ENCODE results near the gene STAT2.

STAT2 gene

DNA sequence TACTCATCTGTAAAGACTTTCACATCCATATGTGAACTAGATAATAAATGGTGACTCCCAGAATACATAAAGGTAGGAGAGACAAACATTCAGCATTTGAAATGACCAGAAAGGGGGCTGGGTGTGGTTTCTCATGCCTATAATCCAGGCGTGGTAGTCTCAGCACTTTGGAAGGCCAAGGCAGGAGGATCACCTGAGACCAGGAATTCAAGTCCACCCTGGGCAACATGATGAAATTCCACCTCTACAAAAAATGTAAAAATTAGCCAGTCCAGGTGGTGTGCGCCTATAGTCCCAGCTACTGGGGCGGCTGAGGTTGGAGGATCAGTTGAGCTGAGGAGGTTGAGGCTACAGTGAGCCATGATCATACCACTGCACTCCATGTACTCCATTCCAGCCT lies 55.6 kb downstream of the STAT2 start:
- TF ChIP-seq FOXK2 (IDR thresholded peaks at IDR 0.05) (no peak), ZNF384 (IDR thresholded peaks at IDR 0.05) (no peak), HDGF (IDR thresholded peaks at IDR 0.05; ENCODE audit: borderline replicate concordance) (no peak), LEF1 (IDR thresholded peaks at IDR 0.05; ENCODE audit: borderline replicate concordance) (no peak)
- DNase-seq (ENCODE audit: extremely low spot score) = no peak
- ChIA-PET CTCF (interaction anchor here (1.0 kb wide), 1 partner anchor 10 kb away, joined by 3 read pairs; no protein-coding TSS in a partner anchor), POLR2A (interaction anchor here (1.4 to 2.2 kb wide), 2 partner anchors 12 to 29 kb away, joined by 4 to 7 read pairs; partner anchors contain the start of genes CNPY2 and PAN2)

DNA sequence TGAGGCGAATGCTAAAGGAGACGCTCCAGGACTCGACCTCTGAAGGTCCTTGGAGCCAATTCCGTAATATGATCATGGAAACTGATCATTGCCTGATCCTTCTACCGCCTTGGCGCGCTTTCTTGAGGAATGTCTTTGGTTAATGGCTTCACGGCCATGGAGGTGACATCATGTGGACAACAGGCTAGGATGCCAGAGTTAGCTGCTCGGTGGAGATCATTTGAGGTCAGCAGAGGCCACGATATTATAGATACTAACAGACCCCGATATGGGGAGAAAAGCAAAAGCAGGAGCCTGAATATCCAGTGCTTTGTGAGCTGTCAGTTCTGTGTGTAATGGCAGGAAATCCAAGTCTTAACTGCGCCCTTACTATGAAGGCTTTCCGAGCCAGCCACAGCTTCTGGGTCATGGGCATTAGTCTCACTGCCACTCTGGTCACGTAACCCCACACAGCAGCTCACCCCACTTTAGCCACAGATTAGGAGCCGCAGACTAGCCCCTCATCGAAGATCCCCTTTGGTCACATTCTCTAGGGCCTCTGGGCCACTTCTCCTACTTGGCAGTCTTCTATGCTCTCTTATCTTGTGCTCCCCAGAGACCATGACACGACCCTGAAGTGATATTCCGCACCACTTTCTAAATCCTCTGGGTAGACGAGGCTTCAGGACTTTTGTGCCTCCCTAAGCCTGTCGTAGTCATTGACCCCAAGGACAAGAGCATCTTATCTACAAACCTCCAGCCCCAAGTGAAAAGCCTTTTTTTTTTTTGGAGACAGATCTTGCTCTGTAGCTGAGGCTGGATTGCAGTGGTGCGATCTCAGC lies 59.1 kb downstream of the STAT2 start:
- CTCF ChIA-PET = no interaction called here
- POLR2A ChIA-PET = interaction anchor here (0.8 to 0.9 kb wide), 2 partner anchors 79 to 336 kb away, joined by 3 read pairs; partner anchors contain the start of gene RNF41
- DNase-seq (ENCODE audit: extremely low spot score) = no peak
- TF ChIP-seq ELF4 (IDR thresholded peaks at IDR 0.05) = no peak
- TF ChIP-seq ARNT (IDR thresholded peaks at IDR 0.05) = no peak
- TF ChIP-seq HDGF (IDR thresholded peaks at IDR 0.05; ENCODE audit: borderline replicate concordance) = no peak
- no peak for TF ChIP-seq ZNF384 (IDR thresholded peaks at IDR 0.05)
- TF ChIP-seq L3MBTL2 (conservative IDR thresholded peaks at IDR 0.05) = no peak; the same call in 1 of the 2 replicates
- TF ChIP-seq LEF1 (IDR thresholded peaks at IDR 0.05; ENCODE audit: borderline replicate concordance) = no peak
- TF ChIP-seq SUZ12 (IDR thresholded peaks at IDR 0.05) = no peak
- no peak for TF ChIP-seq NFRKB (IDR thresholded peaks at IDR 0.05)
- TF ChIP-seq BHLHE40 (IDR thresholded peaks at IDR 0.05; ENCODE audit: borderline replicate concordance) = no peak
- TF ChIP-seq SP1 (IDR thresholded peaks at IDR 0.05) = no peak
- TF ChIP-seq, protein P1, sequence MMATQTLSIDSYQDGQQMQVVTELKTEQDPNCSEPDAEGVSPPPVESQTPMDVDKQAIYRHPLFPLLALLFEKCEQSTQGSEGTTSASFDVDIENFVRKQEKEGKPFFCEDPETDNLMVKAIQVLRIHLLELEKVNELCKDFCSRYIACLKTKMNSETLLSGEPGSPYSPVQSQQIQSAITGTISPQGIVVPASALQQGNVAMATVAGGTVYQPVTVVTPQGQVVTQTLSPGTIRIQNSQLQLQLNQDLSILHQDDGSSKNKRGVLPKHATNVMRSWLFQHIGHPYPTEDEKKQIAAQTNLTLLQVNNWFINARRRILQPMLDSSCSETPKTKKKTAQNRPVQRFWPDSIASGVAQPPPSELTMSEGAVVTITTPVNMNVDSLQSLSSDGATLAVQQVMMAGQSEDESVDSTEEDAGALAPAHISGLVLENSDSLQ (IDR thresholded peaks at IDR 0.05) = no peak
- no peak for TF ChIP-seq FOXM1 (IDR thresholded peaks at IDR 0.05; ENCODE audit: borderline replicate concordance)
- TF ChIP-seq TARDBP (IDR thresholded peaks at IDR 0.05) = no peak
- TF ChIP-seq CTBP1 (IDR thresholded peaks at IDR 0.05; ENCODE audit: borderline replicate concordance) = no peak

DNA sequence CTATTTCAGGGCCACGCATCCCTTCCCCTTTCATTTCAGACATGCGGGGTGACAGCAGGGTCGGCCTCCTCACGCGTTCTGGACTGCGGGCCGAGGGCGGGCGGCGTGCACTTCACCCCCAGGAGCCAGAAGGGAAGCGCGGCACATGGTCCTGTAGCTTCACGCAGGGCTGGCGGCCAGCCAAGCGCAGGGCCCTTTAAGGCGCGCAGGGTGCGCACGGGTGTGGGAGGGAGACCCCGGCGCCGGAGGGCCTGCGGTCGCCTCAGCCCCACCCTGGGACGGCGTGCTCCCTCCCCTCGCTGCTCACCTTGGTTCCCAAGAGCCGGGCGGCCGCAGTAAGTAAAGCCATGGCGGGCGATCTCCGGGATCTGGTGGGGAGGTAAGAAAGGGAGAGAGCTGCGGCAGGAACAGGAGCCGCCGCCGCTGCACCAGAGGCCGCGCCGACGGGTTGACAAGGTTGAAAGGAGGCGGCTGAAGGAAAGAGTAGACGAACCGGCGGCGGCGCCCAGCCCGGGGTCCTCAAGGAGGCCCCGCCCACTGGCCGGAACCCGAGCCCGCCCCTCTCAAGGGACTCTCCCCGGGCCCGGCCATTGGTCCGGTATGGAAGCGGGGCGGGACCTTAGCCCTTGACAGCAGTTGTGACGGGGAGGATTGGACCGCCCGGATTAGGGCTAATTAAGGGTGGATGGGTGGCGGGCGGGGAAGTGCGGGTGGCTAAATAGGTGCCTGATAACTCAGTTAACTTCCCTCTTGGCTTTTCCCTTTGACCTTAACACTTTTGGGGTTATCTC lies 59.9 kb downstream of the STAT2 start, which contains the start of gene CS:
Gene CS, minus strand, starts transcription at position 478 of the 791 bp plus-strand sequence. Its CDS starts 129 bp downstream, at position 349.
- POLR2A ChIA-PET = interaction anchor here (0.5 to 3.6 kb wide), 9 partner anchors 8 to 337 kb away, joined by 3 to 10 read pairs (median 3); partner anchors contain the start of genes ESYT1 and RNF41
- TF ChIP-seq ELF4 (IDR thresholded peaks at IDR 0.05) (no peak), SP1 (IDR thresholded peaks at IDR 0.05) (no peak), NFRKB (IDR thresholded peaks at IDR 0.05) (no peak), L3MBTL2 (conservative IDR thresholded peaks at IDR 0.05) (peak; percentile 62; the same call in 1 of the 2 replicates), FOXK2 (IDR thresholded peaks at IDR 0.05) (no peak), FOXM1 (IDR thresholded peaks at IDR 0.05; ENCODE audit: borderline replicate concordance) (no peak), BHLHE40 (IDR thresholded peaks at IDR 0.05; ENCODE audit: borderline replicate concordance) (no peak), ARNT (IDR thresholded peaks at IDR 0.05) (no peak), TARDBP (IDR thresholded peaks at IDR 0.05) (no peak), ZNF384 (IDR thresholded peaks at IDR 0.05) (no peak), LEF1 (IDR thresholded peaks at IDR 0.05; ENCODE audit: borderline replicate concordance) (no peak), CTBP1 (IDR thresholded peaks at IDR 0.05; ENCODE audit: borderline replicate concordance) (no peak)
- TF ChIP-seq, protein P1 (IDR thresholded peaks at IDR 0.05) = peak; percentile 93
- CTCF ChIA-PET = interaction anchor here (1.5 kb wide), 1 partner anchor 34 kb away, joined by 3 read pairs; the partner anchor contains the start of gene COQ10A

DNA sequence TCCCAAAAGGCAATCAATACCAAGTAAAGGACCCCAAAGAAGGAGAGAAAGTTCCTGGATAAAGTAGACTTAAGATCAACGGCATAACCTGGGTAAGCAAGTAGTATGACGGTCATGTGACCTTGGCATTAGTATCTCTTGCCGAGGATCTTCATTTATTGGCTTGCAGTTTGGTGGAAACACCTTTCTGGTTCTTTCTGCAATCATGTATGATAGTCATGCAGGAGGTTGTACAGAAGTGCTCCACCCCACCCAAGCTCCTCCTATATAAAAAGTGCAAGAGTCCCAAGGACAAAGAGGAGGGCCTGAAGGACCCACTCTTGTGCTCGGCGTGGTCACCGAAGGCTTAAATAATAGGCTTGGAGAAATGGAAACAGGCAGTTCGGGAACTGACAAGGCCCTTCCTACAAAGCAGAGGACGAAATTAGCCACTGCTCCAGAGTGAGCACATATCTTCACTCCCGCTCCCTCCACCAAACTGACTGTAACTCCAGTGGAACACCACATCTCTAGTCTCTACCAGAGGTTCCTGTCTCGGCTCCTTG lies 60.5 kb downstream of the STAT2 start:
- CTCF ChIA-PET = interaction anchor here (1.5 kb wide), 1 partner anchor 33 kb away, joined by 3 read pairs; the partner anchor contains the start of gene COQ10A
- POLR2A ChIA-PET = interaction anchor here (0.5 to 3.6 kb wide), 8 partner anchors 8 to 180 kb away, joined by 3 to 10 read pairs (median 3); partner anchors contain the start of genes ESYT1, RNF41 and TIMELESS
- TF ChIP-seq SP1 (IDR thresholded peaks at IDR 0.05) (no peak), ELF4 (IDR thresholded peaks at IDR 0.05) (no peak), ARNT (IDR thresholded peaks at IDR 0.05) (no peak), FOXK2 (IDR thresholded peaks at IDR 0.05) (no peak)
- no peak for DNase-seq (ENCODE audit: extremely low spot score)

More for the DNA sequence above, 59.9 kb downstream of the STAT2 start, which contains the start of gene CS:
- DNase-seq (ENCODE audit: extremely low spot score) = peak; percentile 96

DNA sequence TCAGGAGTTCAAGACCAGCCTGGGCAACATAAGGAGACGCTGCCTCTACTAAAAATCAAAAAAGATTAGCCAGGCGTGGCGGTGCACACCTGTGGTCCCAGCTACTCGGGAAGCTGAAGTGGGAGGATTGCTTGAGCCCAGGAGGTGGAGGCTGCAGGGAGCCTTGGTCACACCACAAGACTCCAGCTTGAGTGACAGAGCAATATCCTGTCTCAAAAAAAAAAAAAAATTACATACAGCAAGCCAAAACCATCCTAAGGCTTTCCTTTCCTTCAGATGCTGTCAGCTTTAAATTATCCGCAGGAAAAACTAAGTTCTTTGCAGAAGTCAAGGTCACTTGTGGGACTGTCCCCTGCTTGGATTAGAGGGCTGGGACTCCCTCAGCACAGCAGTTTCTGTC lies 61.1 kb downstream of the STAT2 start:
- no peak for TF ChIP-seq BHLHE40 (IDR thresholded peaks at IDR 0.05; ENCODE audit: borderline replicate concordance)
- no peak for TF ChIP-seq CTBP1 (IDR thresholded peaks at IDR 0.05; ENCODE audit: borderline replicate concordance)
- TF ChIP-seq SP1 (IDR thresholded peaks at IDR 0.05) = no peak
- no peak for TF ChIP-seq FOXK2 (IDR thresholded peaks at IDR 0.05)
- TF ChIP-seq, protein P1 (IDR thresholded peaks at IDR 0.05) = peak; percentile 55
- DNase-seq (ENCODE audit: extremely low spot score) = no peak
- ChIA-PET POLR2A (interaction anchor here (1.0 to 3.6 kb wide), 6 partner anchors 33 to 180 kb away, joined by 3 to 10 read pairs (median 5); partner anchors contain the start of genes ANKRD52, ESYT1, PAN2 and TIMELESS), CTCF (interaction anchor here (1.5 kb wide), 1 partner anchor 32 kb away, joined by 3 read pairs; the partner anchor contains the start of gene COQ10A)

Data from HEK293T (cell line).